ENCODE data around the gene MS4A3.

MS4A3 gene

DNA sequence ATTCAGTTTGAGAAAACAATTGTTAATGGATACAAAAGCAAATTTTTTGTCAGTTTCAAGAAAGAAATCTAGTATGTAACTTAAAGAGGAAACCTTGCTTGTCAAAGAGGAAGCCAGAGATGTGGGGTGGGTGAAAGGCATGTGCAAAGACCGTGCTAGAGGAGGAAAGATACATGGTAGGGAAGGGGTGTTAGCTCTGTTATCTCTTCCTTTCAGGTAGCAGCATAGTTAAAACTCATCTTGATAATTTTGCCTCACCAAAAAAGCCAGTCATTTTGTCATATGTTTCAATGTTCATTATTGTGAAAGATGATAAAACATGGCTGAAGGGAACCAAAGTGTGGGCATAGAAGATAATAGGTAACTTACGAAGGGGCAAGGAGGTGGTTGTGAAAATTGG, 29.4 kb downstream of the MS4A3 start:
- no peaks in the 10 kb centered on the region for H3K9me3 ChIP-seq (ENCODE audit: control insufficient read depth, insufficient read depth, low read depth, low read length)
- no peak overlapping the region for H3K4me3 ChIP-seq (ENCODE audit: low read depth, low read length)
- H3K4me1 ChIP-seq (ENCODE audit: control insufficient read depth, insufficient read depth, low read length) = no peaks in the 10 kb centered on the region
- CTCF ChIA-PET = no interaction called here
- no peak overlapping the region for H3K27ac ChIP-seq (ENCODE audit: extremely low read depth, low read depth, low read length)
- H3K36me3 ChIP-seq (ENCODE audit: control insufficient read depth in 2 of 2, insufficient read depth in 1 of 2, low read length in 2 of 2) = no peaks in the 10 kb centered on the region
- POLR2A ChIA-PET = no interaction called here
- TF ChIP-seq, protein P1, sequence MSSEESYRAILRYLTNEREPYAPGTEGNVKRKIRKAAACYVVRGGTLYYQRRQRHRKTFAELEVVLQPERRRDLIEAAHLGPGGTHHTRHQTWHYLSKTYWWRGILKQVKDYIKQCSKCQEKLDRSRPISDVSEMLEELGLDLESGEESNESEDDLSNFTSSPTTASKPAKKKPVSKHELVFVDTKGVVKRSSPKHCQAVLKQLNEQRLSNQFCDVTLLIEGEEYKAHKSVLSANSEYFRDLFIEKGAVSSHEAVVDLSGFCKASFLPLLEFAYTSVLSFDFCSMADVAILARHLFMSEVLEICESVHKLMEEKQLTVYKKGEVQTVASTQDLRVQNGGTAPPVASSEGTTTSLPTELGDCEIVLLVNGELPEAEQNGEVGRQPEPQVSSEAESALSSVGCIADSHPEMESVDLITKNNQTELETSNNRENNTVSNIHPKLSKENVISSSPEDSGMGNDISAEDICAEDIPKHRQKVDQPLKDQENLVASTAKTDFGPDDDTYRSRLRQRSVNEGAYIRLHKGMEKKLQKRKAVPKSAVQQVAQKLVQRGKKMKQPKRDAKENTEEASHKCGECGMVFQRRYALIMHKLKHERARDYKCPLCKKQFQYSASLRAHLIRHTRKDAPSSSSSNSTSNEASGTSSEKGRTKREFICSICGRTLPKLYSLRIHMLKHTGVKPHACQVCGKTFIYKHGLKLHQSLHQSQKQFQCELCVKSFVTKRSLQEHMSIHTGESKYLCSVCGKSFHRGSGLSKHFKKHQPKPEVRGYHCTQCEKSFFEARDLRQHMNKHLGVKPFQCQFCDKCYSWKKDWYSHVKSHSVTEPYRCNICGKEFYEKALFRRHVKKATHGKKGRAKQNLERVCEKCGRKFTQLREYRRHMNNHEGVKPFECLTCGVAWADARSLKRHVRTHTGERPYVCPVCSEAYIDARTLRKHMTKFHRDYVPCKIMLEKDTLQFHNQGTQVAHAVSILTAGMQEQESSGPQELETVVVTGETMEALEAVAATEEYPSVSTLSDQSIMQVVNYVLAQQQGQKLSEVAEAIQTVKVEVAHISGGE (tag by site-specific recombination; conservative IDR thresholded peaks at IDR 0.05; ENCODE audit: low read depth) = no peak
- TF ChIP-seq ZNF2 (tag by site-specific recombination; IDR thresholded peaks at IDR 0.05) = no peak
- no peak for TF ChIP-seq ZFP37 (tag by site-specific recombination; IDR thresholded peaks at IDR 0.05)
- TF ChIP-seq ZBTB48 (tag by site-specific recombination; IDR thresholded peaks at IDR 0.05) = no peak
- TF ChIP-seq, protein P2, sequence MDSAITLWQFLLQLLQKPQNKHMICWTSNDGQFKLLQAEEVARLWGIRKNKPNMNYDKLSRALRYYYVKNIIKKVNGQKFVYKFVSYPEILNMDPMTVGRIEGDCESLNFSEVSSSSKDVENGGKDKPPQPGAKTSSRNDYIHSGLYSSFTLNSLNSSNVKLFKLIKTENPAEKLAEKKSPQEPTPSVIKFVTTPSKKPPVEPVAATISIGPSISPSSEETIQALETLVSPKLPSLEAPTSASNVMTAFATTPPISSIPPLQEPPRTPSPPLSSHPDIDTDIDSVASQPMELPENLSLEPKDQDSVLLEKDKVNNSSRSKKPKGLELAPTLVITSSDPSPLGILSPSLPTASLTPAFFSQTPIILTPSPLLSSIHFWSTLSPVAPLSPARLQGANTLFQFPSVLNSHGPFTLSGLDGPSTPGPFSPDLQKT (IDR thresholded peaks at IDR 0.05; ENCODE audit: borderline replicate concordance, low read depth, low read length) = no peak
- TF ChIP-seq, protein P3, sequence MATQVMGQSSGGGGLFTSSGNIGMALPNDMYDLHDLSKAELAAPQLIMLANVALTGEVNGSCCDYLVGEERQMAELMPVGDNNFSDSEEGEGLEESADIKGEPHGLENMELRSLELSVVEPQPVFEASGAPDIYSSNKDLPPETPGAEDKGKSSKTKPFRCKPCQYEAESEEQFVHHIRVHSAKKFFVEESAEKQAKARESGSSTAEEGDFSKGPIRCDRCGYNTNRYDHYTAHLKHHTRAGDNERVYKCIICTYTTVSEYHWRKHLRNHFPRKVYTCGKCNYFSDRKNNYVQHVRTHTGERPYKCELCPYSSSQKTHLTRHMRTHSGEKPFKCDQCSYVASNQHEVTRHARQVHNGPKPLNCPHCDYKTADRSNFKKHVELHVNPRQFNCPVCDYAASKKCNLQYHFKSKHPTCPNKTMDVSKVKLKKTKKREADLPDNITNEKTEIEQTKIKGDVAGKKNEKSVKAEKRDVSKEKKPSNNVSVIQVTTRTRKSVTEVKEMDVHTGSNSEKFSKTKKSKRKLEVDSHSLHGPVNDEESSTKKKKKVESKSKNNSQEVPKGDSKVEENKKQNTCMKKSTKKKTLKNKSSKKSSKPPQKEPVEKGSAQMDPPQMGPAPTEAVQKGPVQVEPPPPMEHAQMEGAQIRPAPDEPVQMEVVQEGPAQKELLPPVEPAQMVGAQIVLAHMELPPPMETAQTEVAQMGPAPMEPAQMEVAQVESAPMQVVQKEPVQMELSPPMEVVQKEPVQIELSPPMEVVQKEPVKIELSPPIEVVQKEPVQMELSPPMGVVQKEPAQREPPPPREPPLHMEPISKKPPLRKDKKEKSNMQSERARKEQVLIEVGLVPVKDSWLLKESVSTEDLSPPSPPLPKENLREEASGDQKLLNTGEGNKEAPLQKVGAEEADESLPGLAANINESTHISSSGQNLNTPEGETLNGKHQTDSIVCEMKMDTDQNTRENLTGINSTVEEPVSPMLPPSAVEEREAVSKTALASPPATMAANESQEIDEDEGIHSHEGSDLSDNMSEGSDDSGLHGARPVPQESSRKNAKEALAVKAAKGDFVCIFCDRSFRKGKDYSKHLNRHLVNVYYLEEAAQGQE (tag by site-specific recombination; IDR thresholded peaks at IDR 0.05) = no peak
- TF ChIP-seq, protein P4, sequence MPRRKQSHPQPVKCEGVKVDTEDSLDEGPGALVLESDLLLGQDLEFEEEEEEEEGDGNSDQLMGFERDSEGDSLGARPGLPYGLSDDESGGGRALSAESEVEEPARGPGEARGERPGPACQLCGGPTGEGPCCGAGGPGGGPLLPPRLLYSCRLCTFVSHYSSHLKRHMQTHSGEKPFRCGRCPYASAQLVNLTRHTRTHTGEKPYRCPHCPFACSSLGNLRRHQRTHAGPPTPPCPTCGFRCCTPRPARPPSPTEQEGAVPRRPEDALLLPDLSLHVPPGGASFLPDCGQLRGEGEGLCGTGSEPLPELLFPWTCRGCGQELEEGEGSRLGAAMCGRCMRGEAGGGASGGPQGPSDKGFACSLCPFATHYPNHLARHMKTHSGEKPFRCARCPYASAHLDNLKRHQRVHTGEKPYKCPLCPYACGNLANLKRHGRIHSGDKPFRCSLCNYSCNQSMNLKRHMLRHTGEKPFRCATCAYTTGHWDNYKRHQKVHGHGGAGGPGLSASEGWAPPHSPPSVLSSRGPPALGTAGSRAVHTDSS (tag by site-specific recombination; IDR thresholded peaks at IDR 0.05) = no peak
- TF ChIP-seq ZIC2 (tag by site-specific recombination; IDR thresholded peaks at IDR 0.05) = no peak
- TF ChIP-seq ZNF555 (tag by site-specific recombination; conservative IDR thresholded peaks at IDR 0.05) = no peak
- no peak for TF ChIP-seq ZBTB7A (tag by site-specific recombination; IDR thresholded peaks at IDR 0.05; ENCODE audit: low read depth)
- TF ChIP-seq ZNF133 (tag by site-specific recombination; IDR thresholded peaks at IDR 0.05) = no peak

DNA sequence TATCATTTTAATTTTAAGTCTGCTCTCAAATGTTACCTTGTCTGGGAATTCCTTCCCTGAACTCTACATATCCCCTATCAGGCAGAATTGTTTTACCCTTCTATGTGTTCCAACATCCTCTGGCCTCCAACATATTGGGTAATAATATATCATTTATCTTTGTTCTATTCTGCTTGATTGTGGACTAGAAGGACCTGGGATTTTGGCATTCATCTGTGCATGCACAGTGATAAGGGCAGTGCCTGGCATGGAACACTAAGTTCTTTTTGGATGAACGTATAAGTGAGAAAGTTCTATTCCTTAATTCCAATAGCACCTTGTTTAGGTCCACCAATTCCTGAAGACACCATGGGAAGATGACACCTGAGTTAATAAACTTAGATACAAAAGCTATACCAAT, 30.8 kb downstream of the MS4A3 start:
- no peaks in the 10 kb centered on the region for H3K4me1 ChIP-seq (ENCODE audit: control insufficient read depth, insufficient read depth, low read length)
- POLR2A ChIA-PET = no interaction called here
- TF ChIP-seq, protein P5, sequence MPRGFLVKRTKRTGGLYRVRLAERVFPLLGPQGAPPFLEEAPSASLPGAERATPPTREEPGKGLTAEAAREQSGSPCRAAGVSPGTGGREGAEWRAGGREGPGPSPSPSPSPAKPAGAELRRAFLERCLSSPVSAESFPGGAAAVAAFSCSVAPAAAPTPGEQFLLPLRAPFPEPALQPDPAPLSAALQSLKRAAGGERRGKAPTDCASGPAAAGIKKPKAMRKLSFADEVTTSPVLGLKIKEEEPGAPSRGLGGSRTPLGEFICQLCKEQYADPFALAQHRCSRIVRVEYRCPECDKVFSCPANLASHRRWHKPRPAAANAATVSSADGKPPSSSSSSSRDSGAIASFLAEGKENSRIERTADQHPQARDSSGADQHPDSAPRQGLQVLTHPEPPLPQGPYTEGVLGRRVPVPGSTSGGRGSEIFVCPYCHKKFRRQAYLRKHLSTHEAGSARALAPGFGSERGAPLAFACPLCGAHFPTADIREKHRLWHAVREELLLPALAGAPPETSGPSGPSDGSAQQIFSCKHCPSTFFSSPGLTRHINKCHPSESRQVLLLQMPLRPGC (tag by site-specific recombination; IDR thresholded peaks at IDR 0.05) = no peak
- no peak for TF ChIP-seq ZNF529 (tag by site-specific recombination; IDR thresholded peaks at IDR 0.05; ENCODE audit: insufficient replicate concordance)
- CTCF ChIA-PET = no interaction called here
- no peak overlapping the region for H3K27ac ChIP-seq (ENCODE audit: extremely low read depth, low read depth, low read length)
- H3K36me3 ChIP-seq (ENCODE audit: control insufficient read depth in 2 of 2, insufficient read depth in 1 of 2, low read length in 2 of 2) = no peaks in the 10 kb centered on the region
- H3K9me3 ChIP-seq (ENCODE audit: control insufficient read depth, insufficient read depth, low read depth, low read length) = no peaks in the 10 kb centered on the region
- H3K4me3 ChIP-seq (ENCODE audit: low read depth, low read length) = no peak overlapping the region
